ENCODE measurements around the gene RSRC1.
"Not testable (repeated sequence)": the region's sequence is repeated elsewhere in the genome, so short reads cannot be mapped to it uniquely, and the experiment has no call there.

The RSRC1 gene

DNA sequence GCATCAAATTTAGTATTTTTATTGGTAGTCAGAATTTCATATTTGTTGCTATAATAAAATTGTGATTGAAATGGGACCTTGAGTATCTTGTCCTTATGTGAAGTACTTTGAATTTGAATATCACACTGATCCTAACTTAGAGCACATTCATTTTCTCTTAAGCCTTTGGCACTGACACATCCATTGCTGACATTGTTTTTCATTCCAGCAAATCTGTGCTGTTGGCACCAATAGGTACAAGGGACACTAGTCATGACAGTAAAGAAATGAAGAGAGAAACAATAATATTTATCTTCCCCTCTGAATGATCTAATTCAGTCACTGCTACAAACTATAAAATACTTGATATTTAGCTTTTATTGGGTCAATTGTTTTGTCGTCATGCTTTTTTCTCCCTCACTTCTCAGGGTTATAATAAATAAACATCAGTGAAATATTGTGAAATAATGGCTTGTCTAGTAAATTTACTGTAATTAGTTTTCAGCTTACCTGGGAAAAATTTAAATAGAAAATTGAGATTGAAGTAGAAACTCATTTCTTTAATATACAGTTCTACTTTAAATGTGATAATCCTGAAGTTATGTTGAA, 294.3 kb downstream of the RSRC1 start:
- no peak for DNase-seq (ENCODE audit: low read depth)

DNA sequence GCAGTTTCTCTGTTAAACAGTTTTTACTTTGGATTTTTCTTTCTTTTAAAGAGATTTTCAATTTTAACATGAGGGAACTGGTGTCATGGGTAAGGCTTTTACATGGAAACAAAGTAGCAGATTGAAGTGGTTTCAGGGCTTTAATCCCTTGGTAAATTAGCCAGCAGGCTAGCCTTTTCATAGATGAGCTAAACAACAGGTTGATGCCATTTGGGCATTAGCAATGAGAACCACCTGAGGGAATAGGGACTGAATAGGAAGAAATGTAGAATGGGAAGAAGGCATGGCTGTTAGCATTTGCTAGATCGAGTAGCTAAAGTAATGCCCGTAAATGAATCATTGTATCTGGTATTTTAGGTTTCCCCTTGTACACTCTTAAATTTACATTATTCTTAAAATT, 295.6 kb downstream of the RSRC1 start:
- no peak for DNase-seq (ENCODE audit: low read depth)

DNA sequence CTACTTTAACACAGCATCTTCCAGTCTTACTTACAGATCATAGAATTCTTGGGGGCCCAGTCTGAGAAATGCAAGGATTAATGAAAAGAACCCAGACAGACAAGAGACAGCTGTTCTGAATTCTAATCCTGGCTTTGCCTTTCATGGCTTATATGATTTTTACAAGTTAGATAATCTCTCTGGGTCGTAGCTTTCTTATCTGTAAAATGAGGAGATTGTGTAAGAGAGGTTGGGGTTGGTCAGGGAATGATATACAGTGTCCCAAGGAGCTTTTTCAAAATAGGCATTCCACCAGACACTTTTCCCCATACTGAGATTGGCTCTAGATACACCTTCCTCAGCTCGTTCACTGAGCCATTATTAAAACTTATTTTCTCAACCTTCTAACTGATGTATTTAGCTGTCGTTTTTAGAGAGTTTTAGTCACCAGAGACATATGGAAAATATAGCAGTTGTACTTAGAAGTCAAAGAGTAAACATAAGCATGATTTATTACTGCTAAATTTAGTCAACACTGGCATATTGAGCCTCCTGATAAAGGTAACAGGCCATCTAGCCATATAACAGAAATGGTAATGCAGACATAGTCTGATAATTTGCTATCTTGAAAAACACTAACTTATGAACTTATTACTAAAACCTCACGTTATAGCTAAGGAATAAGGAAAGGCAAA, 298.1 kb downstream of the RSRC1 start:
- no peak for DNase-seq (ENCODE audit: low read depth)

DNA sequence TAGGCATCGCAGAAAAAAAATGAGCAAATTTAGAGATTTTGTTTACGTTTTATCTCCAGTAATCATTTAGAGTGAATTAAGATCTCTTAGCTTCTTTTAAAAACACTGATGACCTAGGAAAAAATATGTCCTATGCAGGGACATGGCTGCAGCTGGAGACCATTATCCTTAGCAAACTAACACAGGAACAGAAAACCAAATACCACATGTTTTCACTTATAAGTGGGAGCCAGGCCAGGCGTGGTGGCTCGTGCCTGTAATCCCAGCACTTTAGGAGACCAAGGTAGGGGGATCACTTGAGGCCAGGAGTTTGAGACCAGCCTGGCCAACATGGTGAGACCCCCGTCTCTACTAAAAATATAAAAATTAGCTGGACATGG, 298.6 kb downstream of the RSRC1 start:
- not testable (repeated sequence) for DNase-seq (ENCODE audit: low read depth)

DNA sequence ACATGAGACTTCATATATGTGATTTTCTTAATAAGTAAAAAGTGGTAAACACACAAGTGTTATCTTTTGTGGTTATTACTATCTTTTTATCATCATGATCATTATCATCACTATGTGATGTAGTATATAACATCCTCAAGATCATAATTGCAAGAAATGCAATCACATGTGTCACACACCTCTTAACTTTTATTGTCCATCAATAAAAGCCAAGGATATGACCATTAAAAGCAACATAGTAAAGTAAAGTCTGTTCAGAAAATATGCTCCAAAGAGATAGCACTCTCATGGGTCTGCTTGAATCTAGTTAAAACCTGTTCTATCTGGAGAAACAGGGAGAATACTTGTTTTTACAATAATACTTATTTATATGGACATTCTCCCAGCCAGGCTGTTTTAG, 308.1 kb downstream of the RSRC1 start:
- no peak for DNase-seq (ENCODE audit: low read depth)

DNA sequence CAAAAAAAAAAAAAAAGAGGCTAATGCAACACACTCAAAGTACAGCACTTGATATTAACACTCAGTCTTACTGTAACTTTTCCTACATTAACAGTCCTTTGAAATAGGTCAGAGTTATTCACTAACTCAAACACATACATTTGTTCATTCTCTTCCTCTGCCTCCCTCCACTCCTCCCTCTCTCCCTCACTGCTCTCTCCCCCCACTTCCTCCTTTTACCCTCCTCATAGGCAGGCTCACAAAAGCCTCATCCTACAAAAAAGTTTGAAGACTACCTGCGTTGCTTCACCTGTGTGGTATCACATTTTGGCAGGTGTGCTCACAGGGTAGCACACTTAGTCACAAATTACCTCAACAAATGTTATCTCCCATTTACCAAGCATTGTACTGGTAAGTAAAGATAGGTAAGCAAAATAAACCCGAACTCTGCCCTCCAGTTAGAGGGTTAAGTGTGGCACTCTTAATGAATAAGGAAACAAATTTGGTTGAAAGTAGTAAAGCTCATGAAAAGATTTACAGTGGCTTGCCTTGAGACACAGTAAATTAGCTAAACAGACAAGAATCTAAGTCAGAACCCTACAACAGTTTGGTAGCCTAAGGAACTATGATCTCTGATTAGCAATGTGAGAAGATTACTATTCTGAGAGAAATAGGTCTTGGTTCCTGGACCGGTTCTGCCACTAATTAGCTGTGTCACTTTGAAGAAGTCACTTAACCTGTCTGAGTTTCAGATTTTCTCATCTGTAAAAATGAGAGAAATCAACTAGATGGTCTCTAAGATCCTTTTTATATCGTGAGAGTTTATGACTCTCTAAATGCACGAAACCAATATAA, 310.1 kb downstream of the RSRC1 start:
- DNase-seq (ENCODE audit: low read depth), result no peak

DNA sequence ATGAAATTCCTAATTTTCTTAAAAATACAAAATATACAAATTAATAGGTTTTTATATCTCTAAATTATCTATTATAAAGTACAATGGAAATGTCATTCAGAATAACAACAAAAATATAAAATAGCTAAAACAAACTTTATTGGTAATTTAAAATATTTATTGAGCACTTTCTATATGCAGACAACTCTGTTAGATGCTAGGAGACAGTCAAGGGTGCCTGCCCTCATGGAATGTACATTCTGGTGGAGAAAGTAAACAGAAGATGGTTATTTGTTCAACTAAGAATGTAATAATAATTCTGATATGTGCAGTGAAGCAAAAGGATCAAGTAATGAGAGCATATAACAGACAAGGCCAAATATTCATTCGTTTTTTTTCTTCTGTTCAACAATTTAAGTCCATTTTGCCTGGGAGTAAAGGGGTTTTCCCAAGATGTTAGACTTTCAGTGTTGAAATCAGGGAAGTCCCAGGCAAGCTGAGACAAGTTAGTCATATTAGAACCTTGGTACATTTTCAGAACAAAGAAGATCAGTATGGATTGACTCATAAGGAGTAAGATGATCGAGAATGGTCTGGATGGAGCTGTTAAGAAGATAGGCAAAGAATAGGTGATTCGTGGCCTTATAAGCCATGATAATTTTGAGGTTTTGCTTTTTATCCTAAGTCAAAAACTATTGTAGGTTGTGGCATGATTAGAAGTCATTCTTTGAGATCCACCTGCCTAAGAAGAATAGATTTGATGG, 310.9 kb downstream of the RSRC1 start:
- DNase-seq (ENCODE audit: low read depth), result no peak

DNA sequence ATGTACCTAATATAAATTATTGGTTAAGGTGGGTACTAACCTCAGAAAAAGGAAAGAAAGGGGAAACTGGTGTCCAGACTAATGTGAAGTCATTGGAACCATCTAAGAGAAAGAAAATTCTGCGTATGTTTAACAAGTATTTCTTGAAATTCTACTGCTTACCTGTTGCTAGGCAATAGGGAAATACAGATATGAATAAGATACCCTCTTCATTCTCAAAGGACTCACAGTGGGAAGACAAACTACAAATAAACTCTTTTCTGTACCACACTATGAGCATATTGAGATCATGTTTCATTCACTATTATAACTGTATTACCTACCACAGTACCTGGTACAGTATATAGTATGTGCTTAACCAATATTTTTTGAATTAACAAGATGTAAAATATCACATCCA, 320.6 kb downstream of the RSRC1 start:
- no peak for DNase-seq (ENCODE audit: low read depth)

DNA sequence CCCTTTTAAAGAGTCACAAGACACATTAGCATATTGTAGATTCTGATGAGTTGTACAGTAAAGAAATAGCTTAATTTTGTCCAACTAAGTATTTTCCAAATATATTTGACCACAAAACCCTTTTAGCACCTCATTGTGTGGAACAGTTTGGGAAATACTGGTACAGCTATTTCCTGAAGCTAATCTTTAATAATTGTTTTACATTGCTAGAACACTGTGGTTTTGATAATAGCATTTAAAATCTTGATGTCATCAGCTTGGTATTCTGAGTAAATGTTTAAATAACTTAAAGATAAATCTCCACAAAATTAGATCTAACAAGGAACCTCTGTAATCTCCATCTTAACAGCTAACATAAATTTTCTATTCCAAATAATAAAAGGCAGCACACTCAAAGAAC, 321.1 kb downstream of the RSRC1 start:
- DNase-seq (ENCODE audit: low read depth), result no peak

DNA sequence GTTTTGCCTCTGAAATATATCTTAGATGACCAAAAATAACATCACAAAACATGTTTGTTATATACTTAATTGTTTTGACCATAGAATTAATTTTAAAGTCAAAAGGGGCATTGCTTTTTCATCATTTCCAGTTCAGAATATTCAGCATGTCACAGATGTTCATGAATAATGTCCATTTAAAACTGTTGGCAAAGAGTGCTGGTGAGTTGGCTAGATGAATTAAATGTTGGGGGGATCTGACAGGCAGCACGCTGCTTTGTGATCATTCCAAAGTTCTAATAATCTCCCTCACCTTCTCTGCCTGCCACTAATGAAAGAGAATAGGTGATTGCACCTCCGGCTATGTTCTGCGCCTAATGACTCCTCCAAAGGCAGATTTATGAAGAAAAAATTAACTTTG, 321.9 kb downstream of the RSRC1 start:
- no peak for DNase-seq (ENCODE audit: low read depth)

DNA sequence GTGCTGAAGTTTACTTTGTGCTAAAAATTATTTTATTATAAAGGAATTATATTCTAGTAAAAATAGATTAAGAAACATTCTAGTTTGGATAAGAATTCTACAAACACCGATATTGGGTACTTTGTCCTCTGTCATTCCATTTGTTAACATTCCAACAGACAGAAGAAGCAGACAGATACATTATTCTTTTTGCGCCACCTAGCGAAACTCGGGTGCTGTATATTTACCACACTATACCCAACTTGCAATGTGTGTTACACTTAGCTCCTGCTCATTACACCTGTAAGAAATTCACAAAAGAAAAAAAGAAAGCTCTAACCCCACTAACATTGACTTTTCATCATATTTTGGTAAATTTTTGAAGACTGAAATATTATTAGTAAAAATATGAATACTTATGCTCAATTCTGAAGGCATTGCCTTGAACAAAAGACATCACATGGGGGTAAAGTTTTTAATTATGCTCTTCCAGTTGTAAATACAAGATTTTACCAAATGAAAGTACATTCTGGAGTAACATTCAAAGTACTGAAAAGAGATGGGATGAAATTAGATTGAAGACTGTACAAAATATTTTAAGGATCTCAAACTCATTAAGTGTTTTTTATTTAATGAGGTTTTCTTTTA, 324.6 kb downstream of the RSRC1 start:
- peak; percentile 7 for DNase-seq (ENCODE audit: low read depth)

DNA sequence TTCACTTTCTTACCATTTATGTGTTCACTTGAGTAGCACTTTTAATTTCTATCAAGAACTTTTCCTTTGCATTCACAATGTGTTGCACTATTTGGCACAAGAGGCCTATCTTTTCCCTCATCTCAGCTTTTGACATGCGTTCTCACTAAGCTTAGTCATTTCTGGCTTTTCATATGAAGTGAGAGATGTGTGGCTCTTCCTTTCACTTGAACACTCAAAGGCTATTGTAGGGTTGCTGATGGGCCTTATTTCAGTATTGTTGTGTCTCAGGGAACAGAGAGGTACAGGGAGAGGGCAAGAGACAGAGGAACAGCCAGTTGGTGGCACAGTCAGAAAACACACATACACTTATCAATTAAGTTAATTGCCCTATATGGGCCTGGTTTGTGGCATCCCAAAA, 333.7 kb downstream of the RSRC1 start:
- DNase-seq (ENCODE audit: low read depth), result no peak

DNA sequence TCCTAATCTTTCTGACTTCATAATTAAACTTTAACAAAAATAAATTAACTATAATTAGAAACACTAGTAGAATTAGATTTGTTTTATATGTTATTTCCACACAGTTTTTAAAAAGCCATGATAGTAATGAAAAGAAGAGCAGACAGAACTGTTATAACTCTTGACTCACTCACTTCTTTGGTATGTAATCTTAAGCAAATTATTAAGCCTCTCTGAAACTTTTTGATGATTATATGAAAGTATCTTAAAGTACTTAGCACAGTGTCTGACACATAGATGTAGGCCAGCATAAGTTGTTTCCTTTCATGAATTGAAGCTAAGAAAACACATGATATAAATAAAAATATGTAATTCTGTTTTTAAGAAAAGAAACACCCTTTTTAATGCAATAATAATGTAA, 337.5 kb downstream of the RSRC1 start:
- no peak for DNase-seq (ENCODE audit: low read depth)

DNA sequence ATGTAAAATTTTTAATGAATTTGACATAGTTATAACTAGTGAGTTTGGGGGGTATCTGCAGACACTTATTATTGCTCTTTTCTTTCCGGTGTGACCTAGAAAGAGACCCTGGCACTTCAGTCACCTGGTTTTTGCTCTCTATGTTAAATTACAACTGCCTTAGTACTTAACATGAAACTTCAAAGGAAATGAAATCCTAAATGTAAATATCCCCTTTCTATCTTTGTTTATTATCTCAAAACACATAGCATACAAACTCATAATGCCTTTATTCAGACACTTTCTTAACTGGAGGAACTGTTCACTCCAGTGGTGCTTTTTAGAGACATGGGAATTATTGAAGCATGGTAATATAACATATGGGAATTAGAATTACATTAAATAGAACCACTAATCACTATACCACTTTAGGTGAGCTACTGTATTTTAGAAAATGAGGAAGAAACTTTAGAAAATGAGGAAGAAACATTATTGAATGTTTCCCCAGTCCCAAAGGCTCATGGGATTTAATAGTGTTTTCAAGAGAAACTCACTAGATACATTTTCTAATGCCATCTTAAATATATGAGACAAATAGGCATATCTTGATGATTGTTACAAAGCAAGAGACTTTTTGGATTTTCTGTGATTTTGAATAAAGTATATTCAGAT, 341.6 kb downstream of the RSRC1 start:
- no peak for DNase-seq (ENCODE audit: low read depth)

DNA sequence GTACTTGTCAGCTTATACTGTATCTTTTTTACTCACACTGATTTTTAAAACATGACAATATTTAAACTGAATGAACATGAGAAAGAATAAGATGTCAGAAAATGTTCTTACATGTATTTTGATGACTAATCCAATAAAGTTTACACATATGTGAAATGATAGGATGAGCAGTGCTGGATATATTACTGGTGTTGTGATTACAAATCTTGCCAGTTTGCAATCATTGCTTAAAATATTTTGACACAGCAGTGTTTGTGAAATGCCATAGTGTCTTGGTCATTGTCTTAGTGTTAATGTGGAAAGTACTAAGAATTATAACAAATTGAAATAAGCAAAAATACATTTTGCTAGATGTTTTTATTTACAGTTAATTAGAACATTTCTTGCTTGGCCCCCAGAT, 342.4 kb downstream of the RSRC1 start:
- DNase-seq (ENCODE audit: low read depth), result no peak

DNA sequence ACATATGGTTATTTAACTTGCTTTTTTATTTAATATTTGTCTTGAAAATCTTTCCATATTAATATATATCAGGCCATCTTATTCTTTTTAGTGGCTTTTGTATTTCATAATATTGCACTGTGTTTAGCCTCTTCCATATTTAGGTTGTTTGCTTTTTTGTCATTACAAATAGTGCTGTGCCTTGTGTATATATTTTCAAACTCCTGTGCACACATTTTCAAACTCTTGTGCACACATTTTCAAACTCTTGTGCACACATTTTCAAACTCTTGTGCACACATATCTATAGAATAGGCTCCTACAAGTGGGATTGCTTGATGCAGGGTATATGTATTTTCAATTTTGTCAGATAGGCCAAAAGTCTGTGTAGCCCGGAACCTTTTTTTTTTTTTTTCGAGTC, 343.1 kb downstream of the RSRC1 start:
- no peak for DNase-seq (ENCODE audit: low read depth)

DNA sequence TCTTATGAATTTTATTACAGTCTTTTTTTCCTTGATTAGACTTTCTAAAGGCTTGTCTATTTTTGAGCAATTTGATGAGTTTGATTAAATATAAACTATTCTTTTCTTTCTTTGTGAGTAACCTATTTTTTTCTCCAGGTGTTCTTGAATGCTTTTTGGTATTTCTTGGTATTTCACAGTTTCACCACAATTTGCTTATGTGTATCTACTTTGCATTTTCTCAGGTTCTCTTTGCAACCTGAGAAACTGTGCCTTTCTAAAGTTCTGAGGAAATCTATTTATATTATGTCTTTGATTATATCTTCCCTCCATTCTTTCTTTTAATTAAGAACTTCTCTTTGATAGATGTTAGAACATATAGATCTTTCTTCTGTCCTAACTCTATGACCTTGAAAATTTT, 344.0 kb downstream of the RSRC1 start:
- no peak for DNase-seq (ENCODE audit: low read depth)

DNA sequence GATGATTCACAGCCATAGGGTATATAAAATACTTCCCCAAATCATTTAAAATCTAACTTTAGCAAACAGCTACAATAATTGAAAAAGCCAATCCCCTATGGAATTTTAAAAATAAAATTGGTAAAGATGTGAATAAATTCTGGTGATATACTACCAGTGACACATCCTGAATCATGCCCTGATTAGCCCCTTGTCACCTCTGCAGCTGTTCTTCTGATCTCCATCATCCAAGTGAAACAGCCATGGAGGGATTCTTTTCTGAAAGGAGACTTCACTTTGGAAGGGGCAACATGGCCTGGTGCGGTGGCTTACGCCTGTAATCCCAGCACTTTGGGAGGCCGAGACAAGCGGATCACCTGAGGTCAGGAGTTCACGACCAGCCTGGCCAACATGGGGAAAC, 345.5 kb downstream of the RSRC1 start:
- no peak for DNase-seq (ENCODE audit: low read depth)

DNA sequence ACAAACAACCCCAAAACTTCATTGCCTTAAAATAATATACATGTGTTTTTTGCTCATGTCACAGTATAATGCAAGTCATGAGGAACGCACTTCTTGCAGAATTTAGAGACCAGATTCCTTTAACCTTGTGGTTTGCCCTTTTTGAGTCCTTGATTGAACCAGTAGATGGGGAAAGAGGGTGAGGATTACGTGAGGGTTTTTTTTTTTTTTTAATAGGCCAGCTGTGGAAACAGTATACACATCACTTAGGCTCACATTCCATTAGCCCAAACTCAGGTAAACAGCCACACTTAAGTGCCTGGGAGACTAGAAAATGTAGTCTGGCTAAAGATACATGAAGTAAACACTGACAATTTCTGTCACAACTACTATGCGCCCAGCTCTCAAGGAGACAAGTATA, 346.2 kb downstream of the RSRC1 start:
- no peak for DNase-seq (ENCODE audit: low read depth)

DNA sequence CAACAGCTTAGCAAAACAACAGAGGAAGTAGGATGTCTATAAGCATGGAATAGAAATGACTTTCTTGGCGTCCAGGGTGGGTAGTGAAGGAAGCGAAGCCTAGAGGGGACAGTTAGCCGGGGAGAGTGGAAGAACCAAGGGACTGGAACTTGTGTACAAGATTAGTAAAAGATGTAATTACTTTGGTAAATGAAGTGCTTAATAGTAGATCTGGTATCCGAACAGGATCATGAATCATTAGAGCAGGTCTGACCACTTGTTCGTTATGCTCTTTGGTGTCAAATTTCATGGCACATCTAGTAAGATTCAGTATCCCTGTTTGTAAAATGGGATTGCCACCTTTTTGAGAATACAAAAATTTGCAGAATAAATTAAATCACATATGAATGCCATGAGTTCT, 348.6 kb downstream of the RSRC1 start:
- no peak for DNase-seq (ENCODE audit: low read depth)

DNA sequence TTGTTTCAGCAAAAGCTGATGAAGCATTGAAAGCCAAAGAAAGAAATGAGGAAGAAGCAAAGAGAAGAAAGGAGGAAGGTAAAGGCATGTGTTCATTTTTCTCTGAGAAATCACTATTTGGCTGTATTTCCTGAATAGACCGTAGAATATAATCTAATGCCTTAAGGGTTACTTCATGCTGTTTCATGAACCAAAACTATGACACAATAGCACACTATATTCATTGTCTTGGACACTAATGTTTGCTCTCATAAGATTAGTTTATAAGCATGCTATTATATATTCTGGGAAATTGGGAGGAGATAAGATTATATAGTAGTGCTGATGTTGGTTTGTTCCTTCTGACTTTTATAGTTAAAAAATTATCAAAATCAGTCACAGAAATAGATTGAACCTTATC, 351.0 kb downstream of the RSRC1 start:
- no peak for DNase-seq (ENCODE audit: low read depth)

DNA sequence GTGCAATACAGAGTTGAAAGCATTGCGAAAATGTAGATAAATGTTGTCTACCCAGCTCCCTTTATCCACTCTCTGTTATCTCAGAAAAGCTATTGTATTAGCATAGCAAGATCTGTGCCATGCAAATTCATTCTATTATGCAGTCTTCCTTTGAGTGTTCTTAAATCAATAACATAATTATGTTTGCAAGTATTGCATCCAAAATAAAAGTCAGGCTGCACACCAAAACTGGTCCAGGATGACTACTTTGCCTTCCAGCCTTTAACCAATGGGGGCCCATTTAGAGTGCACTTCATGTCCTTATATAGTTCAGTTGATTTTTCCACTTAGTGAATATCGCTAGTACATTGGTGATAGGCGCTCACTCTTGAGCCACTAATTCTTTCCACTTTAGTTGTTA, 353.7 kb downstream of the RSRC1 start:
- DNase-seq (ENCODE audit: low read depth), result no peak

Data from stimulated activated CD8-positive, alpha-beta memory T cell treated with anti-CD3 and anti-CD28 coated beads, Interleukin-12 subunit alpha, Interleukin-12 subunit beta, amount 100 ng/mL, for 1 hour (primary cell).